ENCODE data around the gene COQ8B. TPM values are rescaled to one million over a fixed set of nuclear protein-coding genes. Genes with fewer than 3 reads are reported as not detected.
"Not testable (repeated sequence)": the region's sequence is repeated elsewhere in the genome, so short reads cannot be mapped to it uniquely, and the experiment has no call there.

The COQ8B gene
- total RNA-seq, 4 donors from 2014 or later: 40.2 to 58.7 (median 44.1) TPM

- intact Hi-C loops (cut with DNase I; ENCODE audit: low total_unique reads): no loop called here
- DNase-seq (ENCODE audit: low spot score in 2 of 2): no peak
- no peak overlapping the region for H3K4me3 ChIP-seq (ENCODE audit: low read depth, poor library complexity, severe bottlenecking)
- TF ChIP-seq CTCF (IDR thresholded peaks at IDR 0.05): no peak
- no peak for TF ChIP-seq POLR2A (IDR thresholded peaks at IDR 0.05)
- WGBS, 2 donors: 62% methylated on average over 5 of the region's 5 CpGs
Observed at GRCh38 chr19:40659116-40659515, 57.6 kb downstream of the COQ8B start.

- DNase-seq (ENCODE audit: low spot score in 2 of 2): no peak
- 96 to 97% methylated on average over 8 of the region's 8 CpGs for WGBS, 2 donors
- TF ChIP-seq CTCF (IDR thresholded peaks at IDR 0.05) (no peak), POLR2A (IDR thresholded peaks at IDR 0.05) (no peak)
- no peak overlapping the region for H3K4me3 ChIP-seq (ENCODE audit: low read depth, poor library complexity, severe bottlenecking)
- intact Hi-C loops (cut with DNase I; ENCODE audit: low total_unique reads): no loop called here
Observed at GRCh38 chr19:40658031-40658430, 58.7 kb downstream of the COQ8B start.

- intact Hi-C loops (cut with DNase I; ENCODE audit: low total_unique reads); DNase-seq (ENCODE audit: low spot score in 2 of 2); H3K4me3 ChIP-seq (ENCODE audit: low read depth, poor library complexity, severe bottlenecking): not testable (repeated sequence)
- WGBS, 2 donors: 57 to 60% methylated on average over 7 of the region's 7 CpGs
Observed at GRCh38 chr19:40655684-40656083, 61.0 kb downstream of the COQ8B start.

GRCh38 chr19:40652303-40652702 lies 64.4 kb downstream of the COQ8B start:
- DNase-seq (ENCODE audit: low spot score in 2 of 2); H3K4me3 ChIP-seq (ENCODE audit: low read depth, poor library complexity, severe bottlenecking); intact Hi-C loops (cut with DNase I; ENCODE audit: low total_unique reads): not testable (repeated sequence)
- WGBS, 2 donors: 87 to 89% methylated on average over 11 of the region's 11 CpGs

- DNase-seq (ENCODE audit: low spot score in 2 of 2): peak in 1 of 2 donors; percentile 76
- 69% methylated on average over 8 of the region's 8 CpGs for WGBS, 2 donors
- TF ChIP-seq CTCF (IDR thresholded peaks at IDR 0.05) (no peak), POLR2A (IDR thresholded peaks at IDR 0.05) (no peak)
- intact Hi-C loops (cut with DNase I; ENCODE audit: low total_unique reads): no loop called here
- no peak overlapping the region for H3K4me3 ChIP-seq (ENCODE audit: low read depth, poor library complexity, severe bottlenecking)
Observed at GRCh38 chr19:40650749-40651305, 65.9 kb downstream of the COQ8B start.

- intact Hi-C loops (cut with DNase I; ENCODE audit: low total_unique reads); H3K4me3 ChIP-seq (ENCODE audit: low read depth, poor library complexity, severe bottlenecking); DNase-seq (ENCODE audit: low spot score in 2 of 2): not testable (repeated sequence)
- 79 to 88% methylated on average over 9 of the region's 9 CpGs for WGBS, 2 donors
Observed at GRCh38 chr19:40649903-40650675, 66.6 kb downstream of the COQ8B start.

- DNase-seq (ENCODE audit: low spot score in 2 of 2): no peak
- intact Hi-C loops (cut with DNase I; ENCODE audit: low total_unique reads): no loop called here
- 61 to 66% methylated on average over 5 of the region's 5 CpGs for WGBS, 2 donors
- no peak overlapping the region for H3K4me3 ChIP-seq (ENCODE audit: low read depth, poor library complexity, severe bottlenecking)
- no peak for TF ChIP-seq CTCF (IDR thresholded peaks at IDR 0.05)
- TF ChIP-seq POLR2A (IDR thresholded peaks at IDR 0.05): no peak
Observed at GRCh38 chr19:40646743-40647254, 69.9 kb downstream of the COQ8B start.

Data from lower leg skin (tissue), 4 donors.